NCI-H2227 (cell line): ENCODE data around the gene ERFE.

ENCODE experiments used
- DNase-seq: peaks from one replicate; lab custom pipeline; 2025; ENCODE audit not compliant: unreplicated experiment; lab: John Stamatoyannopoulos, UW

The ERFE gene

GRCh38 chr2:238152771-238153688 is 5.7 kb upstream of the ERFE start:
- no peak for DNase-seq

- no peak for DNase-seq
Measured at GRCh38 chr2:238154570-238154969, 4.2 kb upstream of the ERFE start.

DNA sequence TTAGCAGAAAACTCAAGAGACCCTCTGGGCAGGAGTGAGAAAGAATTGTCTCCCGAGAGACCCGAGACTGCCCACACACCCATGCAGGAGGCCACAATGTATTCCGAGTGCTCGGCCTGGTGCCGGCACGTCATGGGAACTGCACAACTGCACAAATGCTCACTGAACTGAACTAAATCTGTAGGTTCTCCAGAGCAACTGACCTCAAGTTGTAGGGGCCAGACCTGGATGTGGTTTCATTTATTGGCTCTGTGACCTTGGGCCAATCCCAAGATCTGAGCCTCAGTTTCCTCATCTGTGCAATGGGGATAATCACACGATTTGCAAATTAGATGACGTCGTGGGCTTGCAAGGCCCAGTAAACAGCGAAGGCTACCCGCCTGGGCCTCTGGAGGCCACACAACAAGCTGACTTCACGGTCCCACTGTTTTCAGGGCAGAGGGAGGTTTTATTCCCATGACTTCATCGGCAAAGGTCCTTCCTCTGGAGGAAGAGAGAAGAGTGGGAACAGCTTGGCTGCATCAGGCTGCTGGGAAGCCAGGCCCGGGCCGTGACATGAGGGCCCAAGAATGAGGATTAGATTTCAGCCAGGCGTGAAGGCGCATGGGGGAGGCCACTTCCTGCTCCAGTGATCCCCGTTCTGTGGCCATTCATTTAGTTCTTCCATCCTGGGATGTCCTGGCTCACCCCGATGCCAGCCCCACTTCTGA is 3.6 kb upstream of the ERFE start:
- no peak for DNase-seq

- no peak for DNase-seq
Measured at GRCh38 chr2:238155761-238156694, 2.7 kb upstream of the ERFE start.

DNA sequence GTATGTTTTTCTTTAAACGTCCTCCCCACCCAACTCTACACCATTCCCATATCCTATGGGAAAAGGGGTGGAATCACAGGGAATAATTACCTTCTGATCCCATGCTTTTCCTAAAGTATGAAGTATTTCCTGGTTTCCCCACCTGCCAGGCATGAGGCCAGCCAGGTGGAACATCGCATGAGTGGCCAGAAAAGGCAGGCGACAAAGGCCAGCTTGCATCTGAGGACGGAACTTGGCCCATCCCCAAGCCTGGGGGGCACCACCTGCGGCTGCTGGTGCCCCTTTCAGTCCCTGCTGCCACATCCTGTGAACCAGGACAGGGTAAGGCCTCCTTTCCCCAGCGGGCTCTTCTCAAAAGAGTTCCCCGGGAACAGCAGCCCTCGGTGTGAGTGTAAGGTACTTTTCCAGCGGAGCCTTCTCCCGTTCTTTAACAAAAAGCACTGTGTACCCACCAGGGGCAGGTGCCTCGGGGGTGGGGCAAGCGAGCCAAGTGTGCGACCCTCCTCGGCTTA is 1.2 kb upstream of the ERFE start:
- no peak for DNase-seq

- DNase-seq, result no peak
Measured at GRCh38 chr2:238158018-238158508, 707 bp upstream of the ERFE start.

GRCh38 chr2:238159071-238159539 is 335 bp downstream of the ERFE start:
- DNase-seq, result no peak

- DNase-seq, result no peak
Measured at GRCh38 chr2:238159661-238160205, 963 bp downstream of the ERFE start.

DNA sequence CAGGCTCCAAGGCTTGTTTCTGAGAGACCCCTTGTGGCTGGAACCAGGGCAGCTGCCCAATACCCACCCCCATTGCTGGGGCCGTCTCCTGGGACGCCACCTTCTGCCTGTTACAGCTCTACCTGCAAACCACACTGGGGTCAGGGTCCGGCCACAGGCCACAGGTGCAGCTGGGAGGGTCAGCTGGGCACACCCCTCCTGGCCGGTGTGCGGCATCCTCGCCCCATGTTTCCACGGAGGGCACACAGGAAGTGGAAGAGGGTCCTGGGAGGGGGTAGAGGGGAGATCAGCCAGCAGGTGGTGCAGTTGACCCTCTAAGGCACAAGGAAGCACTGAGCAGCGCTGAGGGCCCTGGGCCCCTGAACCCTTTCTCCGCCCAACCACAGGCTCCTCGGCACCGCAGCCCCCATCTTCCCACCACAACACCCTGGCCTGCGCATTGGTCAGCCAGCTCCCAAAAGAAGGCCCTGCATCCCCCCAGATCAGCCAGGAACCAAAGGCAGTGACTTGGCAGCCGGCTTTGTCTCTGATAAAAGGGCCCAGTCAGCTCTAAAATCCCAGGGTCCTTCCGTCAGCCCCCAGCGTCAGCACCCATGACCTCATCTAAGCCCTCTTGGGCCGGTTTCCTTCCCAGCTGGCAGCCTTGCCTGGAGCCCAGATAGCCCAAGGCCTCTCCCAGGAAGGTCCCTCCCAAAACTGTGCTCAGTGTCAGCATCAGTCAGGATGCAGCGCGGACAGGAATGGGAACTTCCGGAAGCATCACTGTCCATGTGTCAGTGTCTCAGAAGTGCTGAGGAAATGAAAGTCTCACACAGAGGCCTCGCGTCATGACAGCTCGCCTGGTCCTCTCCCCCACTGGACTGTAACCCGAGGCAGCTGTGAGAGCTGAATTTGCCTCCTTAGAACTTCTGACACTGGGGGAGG is 1.7 kb downstream of the ERFE start:
- DNase-seq, result no peak

- DNase-seq, result no peak
Measured at GRCh38 chr2:238161291-238162051, 2.7 kb downstream of the ERFE start.

DNA sequence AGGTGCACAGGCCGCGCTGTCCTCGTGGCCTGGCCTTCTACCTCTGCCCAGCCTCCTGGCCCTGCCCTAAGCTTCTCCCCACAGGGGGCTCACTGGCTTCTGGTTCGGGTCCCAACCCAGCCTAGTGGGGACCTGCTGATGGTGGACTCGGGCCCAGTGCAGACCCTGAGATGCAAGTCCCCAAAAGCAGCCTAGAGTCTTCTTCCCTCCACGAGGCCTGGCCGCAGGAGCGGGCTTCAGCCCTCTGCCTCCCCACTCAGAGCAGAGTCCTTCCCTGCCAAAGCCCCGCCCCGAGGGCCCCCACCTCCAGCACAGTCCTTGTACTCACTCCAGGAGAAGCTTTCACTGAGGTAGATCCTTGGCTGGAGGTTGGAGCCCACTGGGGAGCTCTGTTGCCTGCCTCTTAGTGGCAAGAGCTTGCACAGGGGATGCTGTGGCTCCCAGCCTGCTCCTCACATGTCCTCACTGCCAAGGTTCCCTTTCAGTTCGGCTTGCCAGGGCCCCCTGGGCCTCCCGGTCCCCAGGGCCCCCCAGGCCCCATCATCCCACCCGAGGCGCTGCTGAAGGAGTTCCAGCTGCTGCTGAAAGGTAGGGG is 3.6 kb downstream of the ERFE start:
- no peak for DNase-seq

GRCh38 chr2:238162846-238163441 is 4.2 kb downstream of the ERFE start:
- DNase-seq, result no peak

DNA sequence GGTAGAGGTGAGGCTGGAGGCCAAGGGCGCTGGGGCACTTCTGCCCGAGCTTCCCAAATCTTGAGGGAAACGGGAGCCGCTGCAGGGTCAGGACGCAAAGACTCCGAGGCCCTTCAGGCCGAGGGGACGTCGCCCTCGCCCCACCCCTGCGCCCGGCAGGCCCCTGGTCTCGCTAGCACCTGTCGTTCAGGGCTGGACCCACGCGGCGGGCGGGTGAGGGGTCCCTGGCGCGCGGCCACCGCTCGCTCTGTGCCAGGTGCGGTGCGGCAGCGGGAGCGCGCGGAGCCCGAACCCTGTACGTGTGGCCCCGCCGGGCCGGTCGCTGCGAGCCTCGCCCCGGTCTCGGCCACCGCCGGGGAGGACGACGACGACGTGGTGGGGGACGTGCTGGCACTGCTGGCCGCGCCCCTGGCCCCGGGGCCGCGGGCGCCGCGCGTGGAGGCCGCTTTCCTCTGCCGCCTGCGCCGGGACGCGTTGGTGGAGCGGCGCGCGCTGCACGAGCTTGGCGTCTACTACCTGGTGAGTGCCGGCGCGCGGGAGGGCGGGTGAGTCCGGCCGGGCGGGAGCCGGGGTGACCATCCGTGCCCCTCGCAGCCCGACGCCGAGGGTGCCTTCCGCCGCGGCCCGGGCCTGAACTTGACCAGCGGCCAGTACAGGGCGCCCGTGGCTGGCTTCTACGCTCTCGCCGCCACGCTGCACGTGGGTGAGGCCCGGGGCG is 4.9 kb downstream of the ERFE start:
- peak; percentile 35 for DNase-seq

DNA sequence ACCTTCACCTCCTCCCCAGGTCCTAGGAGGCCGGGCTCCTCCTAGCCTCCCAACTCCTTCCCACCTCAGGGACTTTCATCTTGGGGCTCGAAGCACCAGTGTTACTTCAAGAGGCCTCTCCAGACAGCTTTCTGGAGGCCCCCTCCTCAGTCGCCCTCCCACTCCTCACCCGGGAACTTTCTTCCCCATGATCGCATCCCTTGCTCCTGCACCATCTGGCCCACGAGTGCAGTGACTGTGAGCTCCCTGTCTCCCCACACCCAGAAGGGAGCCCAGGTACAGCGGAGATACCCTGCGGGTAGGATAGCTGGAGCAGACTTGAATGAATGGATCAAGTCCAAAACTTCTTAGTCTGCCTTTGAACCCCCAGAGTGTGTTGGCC is 6.1 kb downstream of the ERFE start:
- no peak for DNase-seq

GRCh38 chr2:238165288-238165921 is 6.6 kb downstream of the ERFE start:
- no peak for DNase-seq

DNA sequence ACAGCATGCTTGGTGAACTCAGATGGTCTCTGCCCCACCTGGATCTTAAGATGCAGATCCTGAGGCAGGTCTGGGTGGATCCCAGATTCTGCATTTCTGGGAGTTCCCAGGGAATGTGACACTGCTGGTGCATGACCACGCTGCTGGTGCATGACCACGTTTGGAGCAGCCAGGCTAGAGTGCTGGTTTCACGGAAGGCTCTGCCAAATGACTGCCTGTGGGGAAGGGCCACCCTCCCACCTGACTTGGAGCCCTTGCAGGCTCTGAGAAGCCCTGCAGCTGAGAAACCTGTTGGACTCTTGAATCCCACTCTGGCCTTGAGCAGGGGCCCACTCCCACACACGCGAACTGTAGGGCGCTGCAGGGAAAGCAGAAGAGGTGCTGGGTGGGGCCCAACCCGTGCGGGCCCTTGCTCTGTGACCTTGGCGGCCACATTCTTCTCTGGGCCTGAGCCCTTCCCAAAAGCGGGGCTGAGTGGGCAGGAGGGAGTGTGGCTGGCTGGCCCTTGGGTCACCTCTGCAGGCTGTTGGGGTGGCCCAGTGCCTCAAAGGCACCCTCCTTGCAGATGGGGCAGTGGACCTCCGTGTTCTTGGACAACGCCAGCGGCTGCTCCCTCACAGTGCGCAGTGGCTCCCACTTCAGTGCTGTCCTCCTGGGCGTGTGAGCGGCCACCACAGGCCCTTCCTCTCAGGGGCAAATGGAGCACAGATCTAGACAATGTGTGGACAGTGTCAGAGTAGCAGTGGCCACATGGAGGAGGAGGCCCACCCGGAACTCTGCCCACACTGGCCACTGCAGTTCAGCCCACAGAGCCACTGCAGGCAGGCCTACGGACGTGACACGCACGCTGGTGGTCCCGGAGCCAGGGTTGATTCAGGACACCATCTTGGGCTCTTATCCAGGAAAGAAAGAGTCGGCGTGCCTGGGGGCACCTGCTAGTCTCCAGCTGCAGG is 7.9 kb downstream of the ERFE start:
- no peak for DNase-seq
